Ovary (tissue), 3 donors: ENCODE results near the gene NUP210.

Experiments used
- CTCF ChIP-seq, 3 donors: fragments of 450-650 bp in 2 of 3; fragments of 200-600 bp in 1 of 3; IDR thresholded peaks; one replicate each; pipeline versions ENCODE4 v1.5.1 to v1.8.0; 2016 to 2022; ENCODE audit warnings: antibody characterized with exemption in 3 of 3, mild to moderate bottlenecking in 1 of 3
- EP300 ChIP-seq: sonication (generic); formaldehyde crosslinking; IDR thresholded peaks from one replicate; pipeline ENCODE4 v1.6.1; 2017; ENCODE audit warnings: antibody characterized with exemption
- POLR2A ChIP-seq: fragments of 450-650 bp; IDR thresholded peaks from one replicate; pipeline ENCODE4 v1.6.1; 2017; ENCODE audit warnings: antibody characterized with exemption, mild to moderate bottlenecking, moderate library complexity
- donor health status: DM: no; HTN: no; CAD: no.

- no peak for TF ChIP-seq CTCF (IDR thresholded peaks at IDR 0.05)
- no peak for TF ChIP-seq POLR2A
- TF ChIP-seq EP300: no peak
These were observed 8.8 kb downstream of the NUP210 start for GRCh38 chr3:13411186-13411860.
